K562 (cell line): ENCODE data around the gene ATP5MG. TPM values are rescaled to one million over a fixed set of nuclear protein-coding genes. Genes with fewer than 3 reads are reported as not detected.

ENCODE experiments used
- ATAC-seq: fragments of 200-7000 bp; cut with Tn5 transposase; 3 replicates; pipeline ENCODE4 v1.9.1; 2020; ENCODE audit warnings: moderate library complexity
- BruUV-seq: library from RNA; stranded (reverse); fragments of 400-500 nt; replicated peaks from 2 replicates; lab custom pipeline; 2021; lab: Mats Ljungman, UMichigan
- CTCF ChIA-PET: fragments of 300-600 bp; formaldehyde crosslinking; extraction: SDS; loops from one replicate; lab custom pipeline; 2021; ENCODE audit warnings: low intra/inter-chr PET ratio; lab: Yijun Ruan, JAX
- POLR2A ChIA-PET: fragments of 300-600, 350-650 bp; sonication (Branson Sonifier 250); formaldehyde crosslinking; extraction: SDS; loops from one replicate; lab custom pipeline; 2021; ENCODE audit warnings: antibody characterized with exemption, inconsistent platforms; lab: Yijun Ruan, JAX
- DNase-seq, 4 experiments: peaks; one replicate each; pipeline versions ENCODE4 v3.0.0 to v3.0.0-alpha.2; 2011 to 2018; ENCODE audit warnings: low spot score in 3 of 4, mixed read lengths in 3 of 4; ENCODE audit errors: extremely low read depth in 1 of 4
- FAIRE-seq: peaks from 2 replicates; lab custom pipeline; 2011; peaks lifted over from hg19 to GRCh38; lab: Jason Lieb, UNC
- H2AFZ ChIP-seq: 2 replicates; pipeline ENCODE4 v1.6.0; 2011; ENCODE audit warnings: low read depth, low read length, control low read depth, inconsistent platforms
- H3K27ac ChIP-seq: fragments of 200-600 bp; 3 replicates; pipeline ENCODE4 v1.8.0; 2011; ENCODE audit warnings: low read depth, mild to moderate bottlenecking, control low read depth, inconsistent platforms, low read length, moderate library complexity, mixed read lengths; ENCODE audit errors: extremely low read depth
- H3K27me3 ChIP-seq, 2 experiments: fragments of 300-600 bp in 1 of 2; 2 replicates in 1 of 2; 3 replicates in 1 of 2; pipeline versions ENCODE4 v1.6.0 to v1.8.0; 2011; ENCODE audit warnings: inconsistent platforms in 2 of 2, low read length in 2 of 2, mild to moderate bottlenecking in 1 of 2, mixed read lengths in 1 of 2, moderate library complexity in 1 of 2; ENCODE audit not compliant: control insufficient read depth in 2 of 2, insufficient read depth in 2 of 2
- H3K36me3 ChIP-seq: fragments of 300-600 bp; 3 replicates; pipeline ENCODE4 v1.8.0; 2011; ENCODE audit warnings: mild to moderate bottlenecking, low read length, inconsistent platforms; ENCODE audit not compliant: control insufficient read depth, insufficient read depth
- H3K4me1 ChIP-seq, 2 experiments: fragments of 200-600 bp in 1 of 2; replicated peaks in 1 of 2; 2 replicates in 1 of 2; 3 replicates in 1 of 2; pipeline versions ENCODE4 v1.5.1 to v1.8.0; 2011; ENCODE audit warnings: inconsistent platforms in 2 of 2, low read length in 2 of 2, mild to moderate bottlenecking in 1 of 2, mixed read lengths in 1 of 2, moderate library complexity in 1 of 2; ENCODE audit not compliant: control insufficient read depth in 2 of 2, insufficient read depth in 2 of 2
- H3K4me2 ChIP-seq: 2 replicates; pipeline ENCODE4 v1.6.1; 2011; ENCODE audit warnings: low read length, control low read depth, inconsistent platforms, mixed read lengths; ENCODE audit not compliant: insufficient read depth
- H3K4me3 ChIP-seq: fragments of 200-600 bp; sonication (generic), shearing (Covaris generic); 2 replicates; pipeline ENCODE4 v1.5.1; 2016; ENCODE audit warnings: control low read depth, inconsistent platforms
- H3K79me2 ChIP-seq: fragments of 200-600 bp; 3 replicates; pipeline ENCODE4 v1.8.0; 2011; ENCODE audit warnings: low read length, inconsistent platforms; ENCODE audit not compliant: control insufficient read depth, insufficient read depth
- H3K9ac ChIP-seq, 2 experiments: 2 replicates each; pipeline versions ENCODE4 v1.6.0 to v1.6.1; 2011; ENCODE audit warnings: low read depth in 2 of 2, low read length in 2 of 2, control low read depth in 1 of 2, inconsistent platforms in 1 of 2, mild to moderate bottlenecking in 1 of 2, mixed read lengths in 1 of 2; ENCODE audit not compliant: insufficient read depth in 1 of 2
- H3K9me1 ChIP-seq: one replicate; pipeline ENCODE4 v1.6.0; 2011; ENCODE audit warnings: inconsistent platforms, mild to moderate bottlenecking, low read length, moderate library complexity; ENCODE audit not compliant: control insufficient read depth, insufficient read depth
- H3K9me3 ChIP-seq: replicated peaks from 2 replicates; pipeline ENCODE4 v1.5.1; 2011; ENCODE audit warnings: low read depth, low read length, inconsistent platforms; ENCODE audit not compliant: control insufficient read depth, insufficient read depth
- H4K20me1 ChIP-seq: replicated peaks from 2 replicates; pipeline ENCODE4 v1.6.1; 2011; ENCODE audit warnings: low read length, inconsistent platforms, mixed read lengths; ENCODE audit not compliant: control insufficient read depth, insufficient read depth
- FOXJ3 ChIP-seq: sonication (generic); formaldehyde crosslinking; IDR thresholded peaks from 2 replicates; pipeline ENCODE4 v1.4.0; 2020; ENCODE audit warnings: mild to moderate bottlenecking, missing genetic modification reagents
- L3MBTL2 ChIP-seq: fragments of 450-650 bp; IDR thresholded peaks from 2 replicates; pipeline ENCODE4 v1.6.1; 2016; ENCODE audit warnings: mild to moderate bottlenecking, moderate library complexity
- MCM7 ChIP-seq, 2 experiments: fragments of 450-650 bp; IDR thresholded peaks; 2 replicates each; pipeline ENCODE4 v1.6.1; 2016 to 2018
- NELFE ChIP-seq: IDR thresholded peaks from 2 replicates; pipeline ENCODE4 v1.6.1; 2011; ENCODE audit warnings: mild to moderate bottlenecking; ENCODE audit not compliant: insufficient read depth, insufficient read length
- NFE2 ChIP-seq: IDR thresholded peaks from 2 replicates; pipeline ENCODE4 v1.6.1; 2014; ENCODE audit warnings: antibody characterized with exemption, low read depth
- SMARCA4 ChIP-seq: fragments of 450-650 bp; IDR thresholded peaks from 2 replicates; pipeline ENCODE4 v1.6.1; 2016
- TFE3 ChIP-seq: fragments of 450-650 bp; formaldehyde crosslinking; IDR thresholded peaks from 2 replicates; pipeline ENCODE4 v1.4.0; 2020; ENCODE audit warnings: mild to moderate bottlenecking, mixed read lengths
- ZNF12 ChIP-seq: sonication (generic); formaldehyde crosslinking; IDR thresholded peaks from 2 replicates; pipeline ENCODE4 v1.4.0; 2020; ENCODE audit warnings: mild to moderate bottlenecking, missing genetic modification reagents
- ZNF398 ChIP-seq: fragments of 250-450 bp; sonication (Bioruptor Pico); IDR thresholded peaks from 2 replicates; pipeline ENCODE4 v1.8.0; 2021; ENCODE audit warnings: moderate library complexity, mild to moderate bottlenecking, inconsistent platforms
- ZZZ3 ChIP-seq: fragments of 450-650 bp; IDR thresholded peaks from 2 replicates; pipeline ENCODE4 v1.6.1; 2016; ENCODE audit warnings: antibody characterized with exemption, mild to moderate bottlenecking, moderate library complexity
- WGBS: fragments of 100-300 bp; shearing (Covaris generic); methylation state at CpG from one replicate; pipeline ENCODE4 v1.1.6; 2016; ENCODE audit warnings: low coverage, mixed read lengths; ENCODE audit not compliant: insufficient coverage; ENCODE audit errors: missing lambda C conversion rate; 5-methylcytosine and 5-hydroxymethylcytosine counted together
- in situ Hi-C: fragments of 300-500 bp; cut with MboI; formaldehyde crosslinking; loops from 4 replicates; pipeline ENCODE4 v1.15.0; 2018; ENCODE audit warnings: inconsistent platforms, mixed read lengths
- intact Hi-C: fragments of 100-400 bp; cut with micrococcal nuclease; formaldehyde crosslinking; loops from 2 replicates; pipeline ENCODE4 v1.14.2; 2022
- polyA plus RNA-seq, 8 experiments: library from polyadenylated mRNA; depleted of rRNA in 4 of 8; stranded (reverse) in 5 of 8; unstranded in 3 of 8; fragments of >200 nt; fragmentation: Nextera tagmentation in 2 of 8; fragmentation: Illumina TruSeq in 1 of 8; extraction: Ambion mirVana in 2 of 8; extraction: Trizol in 1 of 8; gene quantifications; 2 replicates each; pipeline versions ENCODE4 v1.2.1 to v1.2.3, GENCODE V29; 2011 to 2014; ENCODE audit warnings: inconsistent platforms in 1 of 8, missing spikeins in 1 of 8
- total RNA-seq, 7 experiments: library from RNA; depleted of rRNA in 6 of 7; stranded (reverse); fragments of >200 nt in 6 of 7; fragmentation: Illumina TruSeq in 2 of 7; extraction: Trizol in 2 of 7; gene quantifications; 2 replicates each; pipeline versions ENCODE4 v1.2.1 to v1.2.3, GENCODE V29; 2011 to 2021; ENCODE audit warnings: low replicate concordance in 1 of 7
- TF ChIP-seq, protein P1 (sequence below): sonication (generic); formaldehyde crosslinking; IDR thresholded peaks from 2 replicates; pipeline ENCODE4 v1.4.0; 2020; ENCODE audit warnings: mild to moderate bottlenecking, missing genetic modification reagents

The ATP5MG gene
- total and polyA plus RNA-seq, 9 of the 15 experiments (the other 6 are each of a cell fraction or from before 2014, with no cell fraction given): 301 to 2,138 (median 434) TPM

DNA sequence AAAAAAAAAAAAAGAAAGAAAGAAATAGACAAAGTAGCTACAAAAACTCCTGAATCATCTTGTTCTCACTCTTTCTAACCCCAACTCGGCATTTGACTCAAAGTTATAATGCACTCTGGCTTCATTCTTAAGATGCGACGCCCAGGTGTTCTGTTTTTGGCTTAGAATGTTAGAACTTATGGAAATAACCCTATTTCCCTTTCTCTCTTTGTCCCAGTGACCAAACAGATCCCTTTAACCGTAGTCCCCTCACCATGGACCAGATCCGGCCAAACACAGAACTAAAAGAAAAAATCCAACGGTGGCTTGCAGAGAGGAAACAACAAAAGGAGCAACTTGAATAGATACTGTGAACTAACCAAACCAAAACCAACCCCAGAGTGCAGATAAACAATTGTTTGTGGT lies 5.3 kb upstream of the ATP5MG start:
- in situ Hi-C loops: no loop called here

More for the DNA sequence above, 5.3 kb upstream of the ATP5MG start:
- CTCF ChIA-PET: no interaction called here
- Histone ChIP-seq H3K36me3 (peaks cover 56% of the 10 kb centered on the region), H3K79me2 (peaks cover 9% of the 10 kb centered on the region; the same call in 2 of the 3 replicates), H3K9me3 (no peaks in the 10 kb centered on the region), H3K4me2 (no peak overlapping the region), H3K27ac (no peak overlapping the region), H4K20me1 (no peaks in the 10 kb centered on the region), H2AFZ (no peak overlapping the region), H3K4me1 (peaks cover 3 to 15% of the 10 kb centered on the region in 2 experiments; a peak in 2 of 5 replicates), H3K9ac (no peak overlapping the region), H3K4me3 (no peak overlapping the region), H3K27me3 (no peaks in the 10 kb centered on the region), H3K9me1 (no peaks in the 10 kb centered on the region)
- FAIRE-seq (no peak), DNase-seq (no peak), ATAC-seq (no peak)
- BruUV-seq: no TSS peak
- TF ChIP-seq SMARCA4 (no peak), FOXJ3 (CRISPR knock-in tag) (no peak), MCM7 (IDR thresholded peaks at IDR 0.05) (no peak), ZZZ3 (no peak), TFE3 (CRISPR knock-in tag) (no peak), ZNF398 (CRISPR knock-in tag) (no peak), ZNF12 (CRISPR knock-in tag) (no peak), NFE2 (no peak), L3MBTL2 (no peak), NELFE (no peak)
- TF ChIP-seq, protein P1, sequence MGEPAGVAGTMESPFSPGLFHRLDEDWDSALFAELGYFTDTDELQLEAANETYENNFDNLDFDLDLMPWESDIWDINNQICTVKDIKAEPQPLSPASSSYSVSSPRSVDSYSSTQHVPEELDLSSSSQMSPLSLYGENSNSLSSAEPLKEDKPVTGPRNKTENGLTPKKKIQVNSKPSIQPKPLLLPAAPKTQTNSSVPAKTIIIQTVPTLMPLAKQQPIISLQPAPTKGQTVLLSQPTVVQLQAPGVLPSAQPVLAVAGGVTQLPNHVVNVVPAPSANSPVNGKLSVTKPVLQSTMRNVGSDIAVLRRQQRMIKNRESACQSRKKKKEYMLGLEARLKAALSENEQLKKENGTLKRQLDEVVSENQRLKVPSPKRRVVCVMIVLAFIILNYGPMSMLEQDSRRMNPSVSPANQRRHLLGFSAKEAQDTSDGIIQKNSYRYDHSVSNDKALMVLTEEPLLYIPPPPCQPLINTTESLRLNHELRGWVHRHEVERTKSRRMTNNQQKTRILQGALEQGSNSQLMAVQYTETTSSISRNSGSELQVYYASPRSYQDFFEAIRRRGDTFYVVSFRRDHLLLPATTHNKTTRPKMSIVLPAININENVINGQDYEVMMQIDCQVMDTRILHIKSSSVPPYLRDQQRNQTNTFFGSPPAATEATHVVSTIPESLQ (CRISPR knock-in tag): no peak
- intact Hi-C loops: no loop called here
- POLR2A ChIA-PET: no interaction called here
- WGBS: 82% methylated on average over 6 of the region's 6 CpGs
